Measurements from ENCODE around the gene ARHGAP23.

The ARHGAP23 gene

DNA sequence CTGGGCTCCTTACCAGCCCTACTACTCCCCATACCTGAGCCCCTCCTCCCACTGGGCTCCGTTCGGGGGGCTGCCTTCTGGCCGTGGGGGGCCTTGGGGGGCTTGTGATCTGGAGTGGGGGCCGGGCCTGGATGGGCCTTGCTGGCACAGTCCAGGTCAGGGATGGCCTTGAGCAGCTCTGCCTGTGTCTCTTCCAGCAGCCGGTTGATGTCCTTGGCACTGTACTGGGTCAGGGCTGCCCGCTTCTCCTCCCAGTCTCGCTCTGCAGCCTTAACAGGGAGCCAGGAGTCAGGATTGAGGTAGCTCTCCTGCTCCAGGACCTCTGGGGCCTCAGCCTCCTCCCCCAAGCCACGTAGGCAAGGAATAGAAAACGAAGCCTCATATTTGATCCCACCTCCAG, 122.9 kb downstream of the ARHGAP23 start:
- DNase-seq (ENCODE audit: low read depth): no peak

DNA sequence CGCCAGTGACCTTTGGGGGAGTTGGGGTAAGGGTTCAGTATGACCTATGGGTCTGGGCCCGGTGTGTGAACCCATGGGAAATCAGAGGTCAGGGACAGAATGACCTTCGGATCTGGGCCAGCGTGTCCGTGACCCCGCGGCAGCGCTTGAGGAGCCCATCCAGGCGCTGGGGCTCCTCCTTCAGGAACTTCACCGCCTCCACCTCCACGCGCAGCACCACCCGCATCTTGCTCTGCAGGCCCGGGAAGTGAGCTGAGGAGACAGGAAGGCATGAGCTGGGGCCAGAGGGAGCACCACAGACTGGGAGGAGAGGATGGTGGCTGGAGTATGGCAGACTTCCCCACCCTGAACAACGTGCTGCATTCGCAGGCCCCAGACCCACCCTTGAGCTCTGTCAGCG, 124.1 kb downstream of the ARHGAP23 start:
- no peak for DNase-seq (ENCODE audit: low read depth)

GRCh38 chr17:38554430-38555350, 126.4 kb downstream of the ARHGAP23 start:
- DNase-seq (ENCODE audit: low read depth): no peak

DNA sequence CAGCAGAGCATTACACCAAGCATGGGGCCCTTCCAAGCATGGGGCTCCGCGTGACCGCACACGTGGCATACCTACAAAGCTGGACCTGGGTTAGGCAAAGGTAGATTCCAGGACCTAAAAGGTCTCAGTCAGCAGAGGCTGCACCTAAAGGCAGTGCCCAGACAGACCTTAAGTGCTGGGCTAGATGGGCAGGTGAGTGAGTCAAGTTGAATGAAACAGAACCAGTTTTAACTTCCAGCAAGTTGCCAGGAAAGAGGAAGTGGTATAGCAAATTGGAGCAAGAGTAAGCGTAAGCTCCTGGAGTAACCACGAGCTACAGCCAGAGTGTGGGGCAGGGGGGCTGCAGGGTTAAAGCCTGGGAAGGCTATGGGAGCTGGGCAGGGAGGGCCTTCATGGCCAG, 128.0 kb downstream of the ARHGAP23 start:
- no peak for DNase-seq (ENCODE audit: low read depth)

DNA sequence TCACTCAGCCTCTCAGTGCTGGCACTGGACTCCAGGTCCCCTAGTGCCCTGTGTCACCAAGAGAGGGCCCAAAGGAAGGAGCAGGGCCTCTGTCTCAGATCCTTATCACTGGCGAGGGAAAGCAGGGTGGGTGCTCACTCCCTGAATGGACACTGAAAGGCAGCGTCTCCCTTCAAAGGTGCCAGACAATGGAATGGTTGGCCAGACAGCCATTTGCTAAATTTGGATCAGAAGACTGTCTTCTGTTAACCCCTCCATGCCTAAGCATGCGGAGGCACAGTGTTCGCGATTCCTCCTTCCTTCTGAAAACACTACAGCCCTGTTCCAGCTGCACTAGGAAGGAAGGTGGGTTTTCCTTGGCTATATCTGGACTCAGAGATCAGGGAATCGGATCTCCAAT, 129.1 kb downstream of the ARHGAP23 start:
- DNase-seq (ENCODE audit: low read depth): no peak

DNA sequence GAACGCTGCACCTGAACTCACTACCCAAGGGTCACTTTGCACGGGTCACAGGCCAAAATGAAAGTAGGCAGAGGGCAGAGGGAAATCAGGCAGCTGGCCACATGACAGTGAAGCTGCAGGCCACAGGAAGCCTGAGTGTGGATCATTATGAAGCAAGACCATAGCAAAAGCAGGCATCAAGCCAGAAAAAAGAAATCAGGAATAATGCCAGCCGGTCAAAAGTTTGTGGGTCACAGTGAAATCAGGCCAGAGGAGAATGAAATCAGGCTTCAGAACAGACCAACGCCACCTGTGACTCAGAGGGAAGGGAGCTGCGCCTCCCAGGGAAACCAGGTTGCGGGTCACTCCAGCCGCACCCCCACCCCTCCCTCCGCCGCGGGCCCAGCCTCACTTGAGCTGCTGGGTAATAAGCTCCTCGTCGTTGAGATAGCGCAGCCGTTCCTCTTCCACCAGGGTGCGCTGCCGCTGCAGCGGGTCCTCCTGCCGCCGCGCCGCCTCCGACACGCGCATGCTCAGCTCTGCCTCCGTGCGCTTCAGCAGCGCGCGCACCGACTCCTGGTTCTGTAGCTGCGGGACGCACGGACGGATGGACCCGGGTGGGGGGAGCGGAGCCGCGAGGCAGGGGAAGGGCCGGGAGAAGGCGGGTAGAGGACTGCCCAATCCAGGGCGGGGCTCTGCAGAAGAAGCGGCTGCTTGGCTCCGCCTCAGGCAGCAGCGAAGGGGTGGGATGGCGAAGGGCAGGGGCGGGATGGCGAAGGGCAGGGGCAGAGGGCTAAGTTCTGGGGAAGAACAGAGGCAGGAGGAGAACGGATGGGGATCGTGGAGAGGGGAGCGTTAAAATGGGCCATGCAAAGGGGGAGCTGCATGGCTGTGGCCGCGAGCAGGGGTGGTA, 129.8 kb downstream of the ARHGAP23 start:
- peak; percentile 44 for DNase-seq (ENCODE audit: low read depth)

GRCh38 chr17:38558728-38559050, 130.4 kb downstream of the ARHGAP23 start:
- DNase-seq (ENCODE audit: low read depth): no peak

DNA sequence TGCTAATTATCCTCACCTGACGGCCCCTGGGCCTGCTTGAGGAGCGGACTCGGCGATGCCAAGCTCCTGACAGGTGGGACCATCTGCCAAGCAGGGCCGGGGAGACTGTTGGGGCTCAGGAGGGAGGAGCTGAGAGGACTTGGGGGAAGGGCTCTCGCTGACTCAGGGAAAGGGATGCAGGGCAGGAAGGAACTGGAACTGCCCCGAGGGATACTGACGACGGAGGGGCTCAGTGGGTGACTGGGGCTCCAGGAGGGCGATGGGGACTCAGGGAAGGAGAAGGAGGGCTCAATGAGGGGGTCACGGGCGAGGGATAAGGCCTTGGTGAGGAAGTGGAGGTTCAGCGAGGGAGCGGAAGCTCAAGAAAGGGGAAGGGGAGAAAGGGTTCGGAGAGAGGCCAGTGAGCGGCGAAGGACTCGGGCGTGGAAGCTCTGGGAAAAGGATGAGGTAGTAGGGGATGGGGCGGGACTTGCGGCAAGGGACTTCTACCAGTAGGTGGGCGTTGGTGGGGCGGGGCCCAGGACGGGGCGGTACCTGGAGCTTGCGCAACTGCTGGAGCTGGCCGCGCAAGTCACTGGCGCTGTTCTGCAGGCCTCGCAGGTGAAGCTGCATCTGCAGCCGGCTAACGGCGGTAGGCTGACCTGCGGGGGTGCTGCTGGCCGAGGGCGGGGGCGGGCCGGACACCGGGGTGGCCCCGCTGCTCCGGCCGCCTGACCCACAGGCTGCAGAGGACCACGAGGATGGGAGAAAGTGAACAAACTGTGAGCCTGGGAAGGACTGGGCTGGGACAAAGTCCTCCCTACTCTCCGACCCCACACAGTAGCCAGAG, 131.0 kb downstream of the ARHGAP23 start:
- DNase-seq (ENCODE audit: low read depth): no peak

DNA sequence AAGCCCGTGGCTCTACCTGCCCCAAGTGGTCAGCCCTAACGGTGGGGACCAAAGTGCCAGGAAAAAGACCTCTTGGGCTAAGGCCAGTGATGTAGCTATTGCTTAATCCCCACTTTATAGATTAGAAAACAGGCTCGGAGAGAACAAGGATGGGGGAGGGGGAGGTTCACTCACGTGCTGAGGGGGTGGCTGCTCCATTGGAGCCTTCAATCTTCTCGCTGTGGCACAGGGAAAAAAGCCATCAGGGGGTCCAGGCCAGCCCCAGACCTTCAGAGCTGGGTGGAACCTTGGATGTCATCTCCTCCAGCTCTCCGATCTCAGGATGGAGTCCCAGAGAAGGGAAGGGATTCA, 131.6 kb downstream of the ARHGAP23 start:
- DNase-seq (ENCODE audit: low read depth): no peak

DNA sequence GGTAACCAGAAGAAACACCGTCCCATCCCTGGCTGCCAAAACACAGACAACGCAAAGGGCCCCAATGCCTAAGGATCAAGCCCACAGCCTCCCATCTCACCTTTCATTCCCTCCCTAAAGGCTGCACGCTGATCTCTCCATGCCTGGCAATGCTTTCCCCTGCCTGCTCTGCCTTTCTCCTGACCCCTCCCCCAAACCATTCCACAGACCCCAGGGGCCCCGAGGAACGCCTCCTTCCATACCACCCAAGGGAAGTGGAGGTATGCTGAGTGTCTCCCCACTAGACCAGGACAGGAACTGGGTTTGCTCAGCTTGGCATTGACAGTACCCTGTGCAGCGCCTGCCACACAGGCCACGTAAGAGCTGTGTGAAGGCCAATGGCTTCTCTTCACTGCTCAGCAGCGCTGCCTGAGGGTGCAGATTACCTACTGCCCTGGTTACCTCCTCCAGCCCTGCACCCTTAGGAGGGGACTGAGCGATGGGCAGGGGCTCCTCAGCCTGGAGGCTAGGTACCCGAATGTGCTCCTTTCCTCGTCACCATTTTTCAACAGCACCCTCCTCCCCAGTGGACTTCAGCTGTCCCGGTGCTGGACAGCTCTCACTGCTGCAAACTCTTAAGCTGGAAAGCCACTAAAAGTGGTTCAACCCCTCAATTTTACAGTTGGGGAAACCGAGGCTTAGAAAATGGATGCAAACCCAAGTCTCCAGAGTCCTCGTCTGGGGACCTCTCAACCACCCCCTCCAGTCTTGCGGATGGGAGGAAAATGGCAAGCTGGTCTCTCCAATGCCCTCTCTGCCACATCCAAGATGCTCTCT, 132.4 kb downstream of the ARHGAP23 start:
- no peak for DNase-seq (ENCODE audit: low read depth)

- no peak for DNase-seq (ENCODE audit: low read depth)
Measured at GRCh38 chr17:38561416-38562214, 133.4 kb downstream of the ARHGAP23 start.
